Spleen (tissue), 11 donors: ENCODE measurements around the gene CREB3L4. TPM values are rescaled to one million over a fixed set of nuclear protein-coding genes. Genes with fewer than 3 reads are reported as not detected.

ENCODE experiments used
- DNase-seq: peaks from one replicate; pipeline ENCODE4 v3.0.0-alpha.2; 2020
- H3K27ac ChIP-seq, 8 donors: fragments of 200-600 bp; sonication (generic) in 7 of 8; 1 replicate in 4 of 8; 2 replicates in 4 of 8; pipeline versions ENCODE4 v1.5.0 to v1.8.0; 2016 to 2021; ENCODE audit warnings: inconsistent platforms in 4 of 8, mild to moderate bottlenecking in 4 of 8, moderate library complexity in 1 of 8
- H3K27me3 ChIP-seq, 7 donors: fragments of 200-600 bp; sonication (generic) in 6 of 7; replicated peaks in 1 of 7; 1 replicate in 4 of 7; 2 replicates in 3 of 7; pipeline versions ENCODE4 v1.5.0 to v1.8.0; 2016 to 2021; ENCODE audit warnings: inconsistent platforms in 3 of 7, mild to moderate bottlenecking in 1 of 7
- H3K36me3 ChIP-seq, 6 donors: fragments of 200-600 bp; sonication (generic) in 5 of 6; 1 replicate in 4 of 6; 2 replicates in 2 of 6; pipeline versions ENCODE4 v1.5.0 to v1.8.0; 2016 to 2021; ENCODE audit warnings: inconsistent platforms in 2 of 6
- H3K4me1 ChIP-seq, 6 donors: fragments of 200-600 bp; sonication (generic) in 5 of 6; 1 replicate in 3 of 6; 2 replicates in 3 of 6; pipeline versions ENCODE4 v1.5.0 to v1.8.0; 2016 to 2021; ENCODE audit warnings: inconsistent platforms in 3 of 6
- H3K4me3 ChIP-seq, 8 donors: fragments of 200-600 bp; sonication (generic) in 7 of 8; 1 replicate in 4 of 8; 2 replicates in 4 of 8; pipeline versions ENCODE4 v1.5.0 to v1.8.0; 2016 to 2021; ENCODE audit warnings: inconsistent platforms in 4 of 8, mild to moderate bottlenecking in 4 of 8, moderate library complexity in 2 of 8
- H3K9me3 ChIP-seq, 8 donors: fragments of 200-600 bp; sonication (generic) in 7 of 8; 1 replicate in 4 of 8; 2 replicates in 4 of 8; pipeline versions ENCODE4 v1.5.0 to v1.8.0; 2016 to 2021; ENCODE audit warnings: inconsistent platforms in 4 of 8
- CTCF ChIP-seq, 11 experiments: fragments of 200-600 bp in 7 of 11; fragments of 450-650 bp in 4 of 11; sonication (generic) in 4 of 11; IDR thresholded peaks in 8 of 11; conservative IDR thresholded peaks in 3 of 11; 1 replicate in 7 of 11; 2 replicates in 4 of 11; pipeline versions ENCODE4 v1.4.0 to v1.8.0; 2016 to 2021; ENCODE audit warnings: antibody characterized with exemption in 11 of 11, inconsistent platforms in 4 of 11, mild to moderate bottlenecking in 1 of 11
- POLR2A ChIP-seq, 3 donors: fragments of 450-650 bp; IDR thresholded peaks; one replicate each; pipeline ENCODE4 v1.5.1; 2017; ENCODE audit warnings: antibody characterized with exemption in 3 of 3, mild to moderate bottlenecking in 1 of 3
- POLR2AphosphoS5 ChIP-seq, 3 donors: sonication (generic); formaldehyde crosslinking; IDR thresholded peaks; one replicate each; pipeline ENCODE4 v1.5.1; 2017; ENCODE audit warnings: antibody characterized with exemption in 3 of 3
- WGBS, 5 donors: extraction: QIAGEN DNeasy Blood & Tissue Kit in 3 of 5; methylation state at CpG; one replicate each; pipeline versions ENCODE4 v1.1.5 to v1.1.7; 2013 to 2018; 5-methylcytosine and 5-hydroxymethylcytosine counted together
- intact Hi-C: fragments of 100-400 bp; cut with DNase I; formaldehyde crosslinking; loops from one replicate; pipeline ENCODE4 v1.15.0; 2023; ENCODE audit warnings: low total_unique reads
- polyA plus RNA-seq, 3 donors: library from polyadenylated mRNA; stranded (reverse); fragments of 200-250 nt; gene quantifications; one replicate each; pipeline ENCODE4 v1.2.1, GENCODE V29; 2013
- total RNA-seq, 7 donors: library from RNA; depleted of rRNA in 3 of 7; stranded (reverse); fragments of >200 nt in 3 of 7; fragmentation: NEBNext Ultra II Directional in 4 of 7; extraction: Animal tissue kit (Norgen Biotek cat#: 25700) in 4 of 7; gene quantifications; one replicate each; pipeline versions ENCODE4 v1.1.0 to v1.2.1, GENCODE V29; 2016 to 2021
- donor health status: healthy with polysubstance abuse.
- donor health status: DM: no; HTN: no; CAD: no; lungs with moderate emphysema.
- donor health status: DM: no; HTN: no; CAD: no.
- donor health status: Bipolar disorder and iron deficiency.
- donor health status: healthy.
- donor health status: DM: no; HTN: no; CAD: no.
- donor health status: DM: yes; HTN: yes; CAD: no.

The CREB3L4 gene
- total and polyA plus RNA-seq, 10 donors: 6.1 to 18.0 (median 9.5) TPM

GRCh38 chr1:153929981-153930948, 37.4 kb upstream of the CREB3L4 start:
- H3K36me3 ChIP-seq: peaks cover 0 to 66% (median 59%) of the 10 kb centered on the region in 6 donors
- peak; percentile 54 for DNase-seq
- no peaks in the 10 kb centered on the region for H3K9me3 ChIP-seq
- H3K4me1 ChIP-seq: peaks cover 0 to 22% (median 12%) of the 10 kb centered on the region in 6 donors
- H3K27ac ChIP-seq: peak overlapping the region in 2 of 8 donors; percentile 58 to 72
- 90 to 92% (median 91%) methylated on average over 13 to 14 of the region's 14 CpGs for WGBS, 5 donors
- no peak overlapping the region for H3K4me3 ChIP-seq
- H3K27me3 ChIP-seq: no peaks in the 10 kb centered on the region
- TF ChIP-seq POLR2A (IDR thresholded peaks at IDR 0.05): no peak
- peak in 1 of 3 donors; percentile 15 for TF ChIP-seq POLR2AphosphoS5 (IDR thresholded peaks at IDR 0.05)
- intact Hi-C loops: no loop called here

GRCh38 chr1:153932156-153933131, 35.3 kb upstream of the CREB3L4 start:
- intact Hi-C loops: no loop called here
- TF ChIP-seq POLR2AphosphoS5 (IDR thresholded peaks at IDR 0.05): peak; percentile 5 to 59 (median 25)
- TF ChIP-seq CTCF (IDR thresholded peaks at IDR 0.05 in 8 of 11, conservative IDR thresholded peaks at IDR 0.05 in 3 of 11): no peak
- TF ChIP-seq POLR2A (IDR thresholded peaks at IDR 0.05): no peak
- no peaks in the 10 kb centered on the region for H3K9me3 ChIP-seq
- H3K27me3 ChIP-seq: no peaks in the 10 kb centered on the region
- peaks cover 0 to 22% (median 12%) of the 10 kb centered on the region in 6 donors for H3K4me1 ChIP-seq
- H3K4me3 ChIP-seq: no peak overlapping the region
- 92 to 96% (median 95%) methylated on average over 18 of the region's 18 CpGs for WGBS, 5 donors
- peak; percentile 62 for DNase-seq
- peaks cover 7 to 87% (median 81%) of the 10 kb centered on the region in 6 donors for H3K36me3 ChIP-seq
- peak overlapping the region in 1 of 8 donors; percentile 36 for H3K27ac ChIP-seq

GRCh38 chr1:153933430-153933829, 34.3 kb upstream of the CREB3L4 start:
- intact Hi-C loops: no loop called here
- WGBS, 5 donors: 83 to 97% (median 93%) methylated on average over 11 to 14 of the region's 14 CpGs
- no peak overlapping the region for H3K27ac ChIP-seq
- no peaks in the 10 kb centered on the region for H3K9me3 ChIP-seq
- H3K36me3 ChIP-seq: peaks cover 7 to 97% (median 91%) of the 10 kb centered on the region in 6 donors
- DNase-seq: peak; percentile 70
- H3K27me3 ChIP-seq: no peaks in the 10 kb centered on the region
- no peak overlapping the region for H3K4me3 ChIP-seq
- TF ChIP-seq CTCF (IDR thresholded peaks at IDR 0.05 in 8 of 11, conservative IDR thresholded peaks at IDR 0.05 in 3 of 11) (no peak), POLR2A (IDR thresholded peaks at IDR 0.05) (no peak), POLR2AphosphoS5 (IDR thresholded peaks at IDR 0.05) (peak in 1 of 3 donors; percentile 45)
- peaks cover 0 to 15% (median 7%) of the 10 kb centered on the region in 6 donors for H3K4me1 ChIP-seq

GRCh38 chr1:153933955-153934354, 33.7 kb upstream of the CREB3L4 start:
- Histone ChIP-seq H3K27me3 (no peaks in the 10 kb centered on the region), H3K36me3 (peaks cover 7 to 100% (median 96%) of the 10 kb centered on the region in 6 donors), H3K4me3 (no peak overlapping the region), H3K27ac (no peak overlapping the region), H3K9me3 (no peaks in the 10 kb centered on the region), H3K4me1 (peaks cover 0 to 10% (median 2%) of the 10 kb centered on the region in 6 donors)
- DNase-seq: peak; percentile 39
- WGBS, 5 donors: 96 to 100% (median 96%) methylated on average over 11 of the region's 11 CpGs
- intact Hi-C loops: no loop called here
- TF ChIP-seq POLR2A (IDR thresholded peaks at IDR 0.05): no peak
- no peak for TF ChIP-seq POLR2AphosphoS5 (IDR thresholded peaks at IDR 0.05)
- TF ChIP-seq CTCF (IDR thresholded peaks at IDR 0.05 in 8 of 11, conservative IDR thresholded peaks at IDR 0.05 in 3 of 11): no peak
